ENCODE data around the gene COMMD4. TPM values are rescaled to one million over a fixed set of nuclear protein-coding genes. Genes with fewer than 3 reads are reported as not detected.
"Not testable (repeated sequence)": the region's sequence is repeated elsewhere in the genome, so short reads cannot be mapped to it uniquely, and the experiment has no call there.

Gene COMMD4
- total RNA-seq, 2 experiments from 2014 or later = 10.8 to 12.1 TPM

- no peak overlapping the region for H3K27ac ChIP-seq (ENCODE audit: low read depth in 1 of 2, low read length in 2 of 2)
- CTCF ChIA-PET = no interaction called here
- no peaks in the 10 kb centered on the region for H3K4me1 Mint-ChIP-seq (ENCODE audit: low read depth)
- no peaks in the 10 kb centered on the region for H3K9me3 ChIP-seq (ENCODE audit: control insufficient read depth in 1 of 2, insufficient read depth in 1 of 2, low read length in 2 of 2)
- no peaks in the 10 kb centered on the region for H3K9me3 Mint-ChIP-seq
- H3K36me3 Mint-ChIP-seq (ENCODE audit: low read depth) = no peaks in the 10 kb centered on the region
- no peaks in the 10 kb centered on the region for H3K36me3 ChIP-seq (ENCODE audit: insufficient read depth, low read length)
- intact Hi-C loops (cut with DNase I, micrococcal nuclease) = loop anchor here in 1 of 2 experiments (5.0 kb wide), 1 partner anchor 274 kb away; no protein-coding TSS in a partner anchor
- H3K4me3 ChIP-seq (ENCODE audit: low read length) = no peak overlapping the region
- DNase-seq = no peak
- POLR2A ChIA-PET = no interaction called here
- ATAC-seq (ENCODE audit: poor library complexity) = no peak
- no peak overlapping the region for H3K4me3 Mint-ChIP-seq
- no peak for TF ChIP-seq CTCF (IDR thresholded peaks at IDR 0.05)
- peaks cover 0 to 9% of the 10 kb centered on the region in 2 experiments for H3K27me3 ChIP-seq (ENCODE audit: control insufficient read depth in 1 of 2, insufficient read depth in 2 of 2, low read length in 2 of 2)
- no peak overlapping the region for H3K27ac Mint-ChIP-seq
- peaks cover 43% of the 10 kb centered on the region for H3K27me3 Mint-ChIP-seq
- no peaks in the 10 kb centered on the region for H3K4me1 ChIP-seq (ENCODE audit: insufficient read depth, low read length)
Observed at GRCh38 chr15:75306188-75306587, 29.7 kb upstream of the COMMD4 start.

- H3K4me1 ChIP-seq (ENCODE audit: insufficient read depth, low read length) = no peaks in the 10 kb centered on the region
- Mint-ChIP-seq H3K9me3 (no peaks in the 10 kb centered on the region), H3K4me3 (no peak overlapping the region), H3K36me3 (ENCODE audit: low read depth) (no peaks in the 10 kb centered on the region), H3K27ac (no peak overlapping the region), H3K4me1 (ENCODE audit: low read depth) (no peaks in the 10 kb centered on the region), H3K27me3 (peaks cover 43% of the 10 kb centered on the region)
- peak; percentile 49 for ATAC-seq (ENCODE audit: poor library complexity)
- H3K4me3 ChIP-seq (ENCODE audit: low read length) = no peak overlapping the region
- H3K9me3 ChIP-seq (ENCODE audit: control insufficient read depth in 1 of 2, insufficient read depth in 1 of 2, low read length in 2 of 2) = no peaks in the 10 kb centered on the region
- TF ChIP-seq CTCF (IDR thresholded peaks at IDR 0.05) = no peak
- H3K27me3 ChIP-seq (ENCODE audit: control insufficient read depth in 1 of 2, insufficient read depth in 2 of 2, low read length in 2 of 2) = peaks cover 0 to 9% of the 10 kb centered on the region in 2 experiments
- intact Hi-C loops (cut with DNase I, micrococcal nuclease) = loop anchor here in 1 of 2 experiments (5.0 kb wide), 1 partner anchor 276 kb away; no protein-coding TSS in a partner anchor
- no peak overlapping the region for H3K27ac ChIP-seq (ENCODE audit: low read depth in 1 of 2, low read length in 2 of 2)
- no peaks in the 10 kb centered on the region for H3K36me3 ChIP-seq (ENCODE audit: insufficient read depth, low read length)
- POLR2A ChIA-PET = no interaction called here
- CTCF ChIA-PET = no interaction called here
- peak in 4 of 14 experiments; percentile 2 to 17 (median 10) for DNase-seq
Observed at GRCh38 chr15:75307778-75308390, 28.0 kb upstream of the COMMD4 start.

GRCh38 chr15:75309711-75310110, 26.2 kb upstream of the COMMD4 start:
- H3K36me3 ChIP-seq (ENCODE audit: insufficient read depth, low read length) = no peaks in the 10 kb centered on the region
- no peak overlapping the region for H3K27ac Mint-ChIP-seq
- H3K4me1 Mint-ChIP-seq (ENCODE audit: low read depth) = no peaks in the 10 kb centered on the region
- POLR2A ChIA-PET = no interaction called here
- DNase-seq (no peak), ATAC-seq (ENCODE audit: poor library complexity) (no peak)
- H3K27me3 Mint-ChIP-seq = peaks cover 40% of the 10 kb centered on the region
- H3K4me3 ChIP-seq (ENCODE audit: low read length) = no peak overlapping the region
- no peaks in the 10 kb centered on the region for H3K9me3 ChIP-seq (ENCODE audit: control insufficient read depth in 1 of 2, insufficient read depth in 1 of 2, low read length in 2 of 2)
- intact Hi-C loops (cut with DNase I, micrococcal nuclease) = loop anchor here in 1 of 2 experiments (5.0 kb wide), 1 partner anchor 277 kb away; no protein-coding TSS in a partner anchor
- H3K4me1 ChIP-seq (ENCODE audit: insufficient read depth, low read length) = no peaks in the 10 kb centered on the region
- no peaks in the 10 kb centered on the region for H3K9me3 Mint-ChIP-seq
- peaks cover 0 to 5% of the 10 kb centered on the region in 2 experiments for H3K27me3 ChIP-seq (ENCODE audit: control insufficient read depth in 1 of 2, insufficient read depth in 2 of 2, low read length in 2 of 2)
- no peaks in the 10 kb centered on the region for H3K36me3 Mint-ChIP-seq (ENCODE audit: low read depth)
- H3K4me3 Mint-ChIP-seq = no peak overlapping the region
- H3K27ac ChIP-seq (ENCODE audit: low read depth in 1 of 2, low read length in 2 of 2) = no peak overlapping the region
- no peak for TF ChIP-seq CTCF (IDR thresholded peaks at IDR 0.05)
- CTCF ChIA-PET = no interaction called here

GRCh38 chr15:75312548-75312947, 23.3 kb upstream of the COMMD4 start:
- H3K4me1 ChIP-seq (ENCODE audit: insufficient read depth, low read length); H3K9me3 Mint-ChIP-seq; intact Hi-C loops (cut with DNase I, micrococcal nuclease); H3K4me1 Mint-ChIP-seq (ENCODE audit: low read depth); H3K4me3 ChIP-seq (ENCODE audit: low read length); H3K36me3 ChIP-seq (ENCODE audit: insufficient read depth, low read length); ATAC-seq (ENCODE audit: poor library complexity); H3K36me3 Mint-ChIP-seq (ENCODE audit: low read depth); CTCF ChIA-PET; H3K27ac ChIP-seq (ENCODE audit: low read depth in 1 of 2, low read length in 2 of 2); H3K4me3 Mint-ChIP-seq; POLR2A ChIA-PET; H3K27me3 ChIP-seq (ENCODE audit: control insufficient read depth in 1 of 2, insufficient read depth in 2 of 2, low read length in 2 of 2); H3K9me3 ChIP-seq (ENCODE audit: control insufficient read depth in 1 of 2, insufficient read depth in 1 of 2, low read length in 2 of 2); H3K27ac Mint-ChIP-seq: not testable (repeated sequence)
- DNase-seq = peak in 1 of 14 experiments; percentile 19
- peaks cover 17% of the 10 kb centered on the region for H3K27me3 Mint-ChIP-seq

Measured in CD4-positive, alpha-beta T cell (primary cell).